GM19467 (cell line): Measurements from ENCODE around the gene ALDH5A1.

Experiments used
- ATAC-seq: cut with Tn5 transposase; IDR thresholded peaks from one replicate; pipeline ENCODE4 v1.9.1; 2021; ENCODE audit warnings: mild to moderate bottlenecking, moderate library complexity; ENCODE audit not compliant: unreplicated experiment

The ALDH5A1 gene

DNA sequence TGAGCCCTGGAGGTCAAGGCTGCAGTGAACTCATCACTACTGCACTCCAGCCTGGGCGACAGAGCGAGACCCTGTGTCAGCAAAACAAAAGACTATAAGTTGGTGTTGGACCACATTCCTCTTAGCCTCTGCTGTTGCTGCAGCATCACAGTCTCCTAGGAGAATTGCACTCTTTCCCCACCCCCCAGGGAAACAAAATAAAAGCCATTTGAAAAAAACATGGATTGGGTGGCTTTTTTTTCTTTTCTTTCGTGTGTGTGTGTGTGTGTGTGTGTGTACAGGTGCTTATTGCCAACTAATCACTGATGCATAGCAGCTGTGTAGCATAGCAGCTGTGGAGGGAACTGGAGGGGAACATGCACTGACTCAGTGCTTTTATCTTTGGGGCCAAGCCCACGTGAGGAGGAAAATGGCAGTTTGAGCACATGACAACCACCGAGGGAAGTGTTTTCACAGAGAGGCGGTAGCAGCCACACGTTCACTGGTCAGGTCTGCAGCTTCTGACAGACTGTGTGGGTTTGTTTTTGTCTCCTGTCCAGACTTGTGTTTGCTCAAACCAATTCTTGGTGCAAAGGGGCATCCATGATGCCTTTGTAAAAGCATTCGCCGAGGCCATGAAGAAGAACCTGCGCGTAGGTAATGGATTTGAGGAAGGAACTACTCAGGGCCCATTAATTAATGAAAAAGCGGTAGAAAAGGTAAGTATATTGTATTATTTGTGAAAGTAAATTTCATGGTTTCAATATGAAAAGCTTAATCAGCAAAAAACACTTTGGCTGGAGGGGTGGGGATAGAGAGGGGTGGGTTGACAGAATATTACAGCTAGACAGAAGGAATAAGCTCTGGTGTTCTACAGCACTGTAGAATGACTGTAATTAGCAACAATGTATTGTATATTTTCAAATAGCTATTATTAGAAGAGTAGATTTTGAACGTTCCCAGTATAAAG lies 27.7 kb downstream of the ALDH5A1 start:
- peak; percentile 32 for ATAC-seq

DNA sequence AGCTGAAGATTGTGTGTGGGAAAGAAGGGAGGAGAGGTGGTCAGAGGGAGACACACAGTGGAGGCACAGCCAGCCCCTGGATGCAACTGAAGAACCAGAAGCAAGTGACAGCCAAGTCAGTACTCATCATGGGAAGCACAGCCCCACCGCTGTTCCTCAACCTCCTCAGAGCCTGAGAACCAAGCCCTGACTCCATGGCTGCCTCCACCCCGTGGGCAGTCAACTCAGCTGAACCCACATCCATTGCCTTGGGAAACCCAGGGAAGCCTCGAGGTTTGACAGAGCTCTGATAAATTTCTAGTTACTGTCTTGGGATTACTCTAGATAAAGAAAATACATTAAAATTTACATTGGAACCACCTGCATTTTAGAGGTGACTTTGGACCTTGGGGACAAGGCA lies 29.6 kb downstream of the ALDH5A1 start:
- no peak for ATAC-seq

DNA sequence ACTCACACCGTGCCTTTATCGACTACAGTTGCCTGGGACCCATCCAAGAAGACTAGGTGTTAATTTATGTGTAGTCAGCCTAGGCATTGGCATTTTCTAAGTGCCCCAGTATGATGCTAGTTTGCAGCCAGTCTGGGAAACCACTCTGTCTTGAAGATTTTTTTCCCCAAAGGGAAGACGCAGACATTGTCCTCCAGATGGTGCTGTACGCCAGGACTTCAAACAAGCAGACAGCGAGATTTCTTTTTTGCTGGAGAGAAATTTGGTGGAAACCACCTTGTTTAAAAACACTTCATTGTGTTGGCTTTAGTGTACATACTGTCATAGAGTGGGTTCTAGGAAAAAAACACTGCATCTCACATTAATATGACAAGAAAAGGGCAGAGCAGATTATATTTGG lies 30.0 kb downstream of the ALDH5A1 start:
- ATAC-seq = no peak

DNA sequence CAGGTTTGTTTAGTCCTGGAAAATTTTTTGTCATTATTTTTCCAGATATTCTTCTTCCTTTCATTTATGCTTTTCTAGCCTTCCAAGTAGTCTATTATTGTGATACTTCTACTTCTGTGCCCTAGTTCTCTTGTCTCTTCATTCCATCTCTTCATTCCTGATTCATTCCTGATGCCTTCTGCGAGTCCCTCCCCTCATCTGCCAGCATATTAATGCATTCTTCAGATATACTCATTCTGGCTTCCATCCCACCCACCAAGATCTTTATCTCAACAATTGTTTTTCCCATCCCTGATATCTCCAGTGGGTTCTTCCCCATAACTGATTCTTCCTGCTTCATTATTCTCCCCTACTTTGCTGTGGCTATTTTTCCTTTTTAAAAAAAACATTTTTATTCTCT lies 35.2 kb downstream of the ALDH5A1 start:
- no peak for ATAC-seq

DNA sequence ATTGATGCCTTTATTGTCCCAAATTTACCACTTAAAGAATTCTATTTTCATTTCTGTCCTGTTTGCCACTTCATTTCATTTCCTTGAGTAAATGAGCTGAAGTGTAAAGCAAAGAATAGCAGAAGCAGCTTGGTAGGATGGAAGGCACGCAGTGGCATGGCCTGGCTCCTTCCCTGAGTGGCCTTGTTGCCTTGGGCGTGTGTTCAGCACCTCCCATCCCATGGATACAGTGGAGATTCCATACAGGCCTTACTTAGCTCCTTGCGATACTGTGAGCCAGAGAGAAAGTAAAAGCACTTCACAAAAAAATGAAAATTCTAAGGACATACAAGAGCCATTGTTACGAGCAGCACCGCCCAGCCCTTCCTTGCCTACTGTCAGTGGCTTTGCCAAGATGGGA lies 39.6 kb downstream of the ALDH5A1 start:
- ATAC-seq = no peak

DNA sequence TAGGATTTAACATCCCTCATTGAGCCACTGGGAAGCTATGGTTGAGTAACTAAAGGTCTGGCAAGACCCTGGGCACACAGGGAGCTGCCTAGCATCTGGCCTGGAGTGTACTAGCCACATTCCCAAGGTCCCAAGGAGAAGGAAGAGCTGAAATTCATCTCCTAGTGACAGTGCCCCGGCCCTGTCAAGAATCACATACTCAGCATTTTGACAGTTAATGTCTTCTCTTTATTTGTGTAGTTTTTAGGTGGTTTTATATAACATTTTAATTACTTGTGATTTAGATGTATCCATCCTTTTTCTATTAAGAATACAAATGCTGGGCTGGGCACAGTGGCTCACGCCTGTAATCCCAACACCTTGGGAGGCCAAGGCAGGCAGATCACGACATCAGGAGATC lies 40.4 kb downstream of the ALDH5A1 start:
- no peak for ATAC-seq

DNA sequence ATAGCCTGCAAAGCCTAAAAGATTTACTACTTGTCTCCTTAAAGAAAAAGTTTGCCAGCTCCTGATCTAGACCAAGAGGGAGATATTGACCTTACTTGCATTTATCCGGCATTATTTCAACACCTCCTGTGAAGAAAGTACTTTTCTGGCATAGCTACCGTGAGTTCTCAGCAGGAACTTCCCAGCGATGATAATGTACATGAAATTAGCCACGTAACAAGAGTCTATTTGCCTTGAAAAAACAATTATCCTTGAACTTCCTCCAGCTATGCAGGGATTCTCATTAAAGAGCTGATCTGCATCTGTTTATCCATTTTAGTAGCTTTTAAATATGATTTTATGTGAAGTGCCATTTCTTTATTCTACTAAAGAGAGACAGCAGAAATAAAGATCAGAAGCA lies 41.7 kb downstream of the ALDH5A1 start:
- ATAC-seq = no peak

DNA sequence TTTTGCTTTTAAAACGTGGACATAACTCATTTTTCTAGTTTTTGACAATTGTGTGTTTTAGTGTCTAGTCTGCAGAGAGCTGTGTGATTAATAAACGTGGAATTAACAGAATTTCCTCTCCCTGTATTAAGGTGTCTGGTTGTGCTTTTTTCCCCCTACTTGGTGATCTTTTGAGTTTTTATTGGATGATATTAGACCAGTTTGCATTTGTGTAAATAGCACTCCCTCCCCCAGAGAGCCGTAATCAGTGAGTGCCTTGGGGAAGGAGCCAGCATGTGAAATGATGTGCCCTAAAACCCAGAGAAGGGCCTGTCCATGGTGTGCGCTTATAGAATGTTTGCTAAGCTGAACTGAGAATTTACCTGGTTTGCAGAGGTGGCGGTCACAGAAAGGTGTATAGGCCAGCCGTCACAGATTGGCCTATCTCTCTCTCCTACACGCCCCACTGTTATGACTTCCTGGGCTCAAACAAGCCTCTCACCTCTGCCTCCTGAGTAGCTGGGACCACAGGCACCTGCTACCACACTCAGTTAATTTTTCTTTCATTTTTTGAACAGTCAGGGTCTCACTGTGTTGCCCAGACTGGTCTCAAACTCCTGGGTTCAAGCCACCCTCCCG lies 42.4 kb downstream of the ALDH5A1 start:
- ATAC-seq = no peak

DNA sequence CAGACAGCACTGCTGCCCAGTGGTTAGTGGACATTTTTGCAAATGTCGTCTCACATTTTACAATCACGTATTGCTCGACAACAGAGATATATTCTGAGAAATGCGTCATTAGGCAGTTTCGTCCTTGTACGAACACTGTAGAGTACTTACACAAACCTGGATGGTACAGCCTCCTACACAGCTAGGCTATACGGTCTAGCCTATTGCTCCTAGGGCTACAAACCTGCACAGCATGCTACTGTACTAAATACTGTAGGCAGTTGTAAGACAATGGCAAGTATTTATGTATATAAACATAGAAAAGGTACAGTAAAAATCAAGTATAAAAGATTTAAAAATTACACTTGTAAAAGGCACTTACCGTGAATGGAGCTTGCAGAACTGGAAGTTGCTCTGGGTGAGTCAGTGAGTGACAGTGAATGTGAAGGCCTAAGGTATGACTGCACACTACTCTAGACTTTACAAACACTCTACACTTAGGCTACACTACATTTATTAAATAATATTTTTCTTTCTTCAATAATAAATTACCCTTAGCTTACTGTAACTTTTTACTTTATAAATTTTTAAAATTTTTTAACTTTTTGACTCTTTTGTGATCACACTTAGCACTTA lies 43.1 kb downstream of the ALDH5A1 start:
- no peak for ATAC-seq

DNA sequence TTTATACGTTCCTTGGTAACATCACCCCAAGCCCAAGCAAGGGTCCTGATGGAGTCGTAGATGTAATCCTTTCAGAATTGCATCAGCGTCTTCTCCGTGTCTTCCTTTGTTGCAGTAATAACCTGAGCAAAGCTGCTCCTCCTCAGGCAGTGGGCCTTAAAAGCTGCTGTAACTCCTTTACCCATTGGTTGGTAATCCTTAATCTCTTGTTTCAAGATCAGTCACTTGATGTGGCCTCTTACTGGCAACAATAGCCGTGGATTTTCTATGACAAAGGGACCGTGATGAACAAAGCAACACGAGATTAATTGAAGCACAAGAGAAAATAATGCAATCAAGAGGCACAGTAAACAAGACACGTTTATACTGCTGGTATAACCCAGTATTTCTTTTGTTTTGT lies 44.6 kb downstream of the ALDH5A1 start:
- ATAC-seq = no peak

DNA sequence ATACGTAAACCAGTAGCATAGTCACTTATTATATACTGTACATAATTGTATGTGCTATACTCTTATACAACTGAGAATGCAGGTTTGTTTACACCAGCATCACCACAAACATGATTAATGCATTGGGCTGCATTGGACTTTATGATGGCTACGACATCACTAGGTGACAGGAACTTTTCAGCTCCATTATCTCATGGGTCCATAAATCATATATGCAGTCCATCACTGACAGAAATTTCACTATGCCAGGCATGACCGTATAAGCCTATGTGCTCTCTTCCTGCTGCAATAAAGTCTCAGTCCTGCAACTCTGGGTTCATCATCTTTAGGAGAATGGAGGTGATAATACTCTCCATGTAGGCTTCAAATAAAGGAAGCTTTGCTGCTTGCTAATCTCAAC lies 45.4 kb downstream of the ALDH5A1 start:
- ATAC-seq = no peak

DNA sequence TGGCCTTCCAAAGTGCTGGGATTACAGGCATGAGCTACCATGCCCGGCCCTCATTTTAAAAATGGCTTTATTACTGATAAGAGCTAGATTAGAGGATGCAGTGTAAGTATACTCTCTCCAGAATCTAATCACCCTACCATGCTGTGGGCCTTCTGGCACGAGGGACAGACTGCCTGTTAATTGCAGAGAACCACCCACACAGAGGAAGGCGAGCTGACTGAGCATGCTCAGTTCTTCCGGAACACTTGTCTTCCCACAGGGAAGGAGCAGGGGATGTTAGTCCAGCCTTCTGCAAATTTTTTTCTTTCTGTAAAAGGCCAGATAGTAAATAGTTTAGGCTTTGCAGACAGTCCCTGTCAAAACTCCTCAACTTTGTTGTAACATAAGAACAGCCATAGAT lies 48.9 kb downstream of the ALDH5A1 start:
- no peak for ATAC-seq

DNA sequence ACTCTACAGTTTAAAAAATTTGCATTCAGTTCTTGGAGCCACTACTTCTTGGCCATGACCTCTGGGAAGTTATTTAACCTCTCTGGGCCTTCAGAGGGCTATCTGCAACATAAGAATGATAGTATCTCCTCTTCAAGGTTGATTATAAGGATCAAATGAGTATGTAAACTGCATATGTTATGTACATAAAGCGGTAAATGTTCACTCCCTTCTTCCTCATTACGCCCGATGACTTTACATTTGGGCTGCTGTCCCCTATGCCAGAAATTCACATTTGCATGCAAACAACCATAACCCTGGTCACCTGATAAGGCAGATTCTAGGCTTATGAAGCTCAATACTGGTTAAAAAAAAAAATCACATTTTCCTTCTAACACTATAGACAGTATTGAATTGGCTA lies 50.4 kb downstream of the ALDH5A1 start:
- no peak for ATAC-seq

DNA sequence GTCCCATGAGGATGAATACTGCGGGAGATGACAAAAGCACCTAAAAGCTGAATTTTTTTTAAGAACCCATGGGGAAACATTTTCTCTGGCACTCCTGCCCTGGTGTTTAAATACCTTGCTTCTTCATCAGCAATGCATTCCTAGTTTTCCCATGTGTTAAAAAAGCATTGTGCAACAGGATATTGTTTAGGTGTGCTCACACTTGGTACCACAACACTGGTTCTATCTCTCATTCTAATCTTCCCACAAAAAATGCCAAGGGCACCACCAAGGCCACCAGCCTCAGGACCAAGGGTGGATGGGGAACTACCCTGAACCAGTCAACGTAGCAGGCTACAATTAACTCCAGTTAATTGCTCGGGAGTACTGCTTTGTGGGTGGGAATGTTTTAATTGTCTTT lies 50.9 kb downstream of the ALDH5A1 start:
- ATAC-seq = no peak

DNA sequence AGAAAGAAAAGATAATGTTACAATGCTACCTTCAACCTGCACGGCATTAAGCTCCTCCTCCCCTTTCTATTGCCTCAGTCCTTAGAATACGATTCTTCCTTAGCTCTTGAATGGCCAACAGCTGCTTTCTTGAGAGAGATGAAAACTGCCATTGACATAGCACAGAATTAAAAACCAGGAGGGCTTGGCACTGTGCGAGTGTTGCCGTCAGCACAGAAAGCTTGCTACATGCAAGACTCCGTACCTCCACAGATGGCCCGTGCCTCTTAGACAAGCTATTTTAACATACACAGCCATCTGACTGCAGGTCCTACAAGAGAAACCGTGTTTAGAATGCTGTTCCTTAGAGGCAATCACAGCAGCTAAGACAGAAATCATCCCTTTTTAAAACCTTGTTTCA lies 51.7 kb downstream of the ALDH5A1 start:
- no peak for ATAC-seq

DNA sequence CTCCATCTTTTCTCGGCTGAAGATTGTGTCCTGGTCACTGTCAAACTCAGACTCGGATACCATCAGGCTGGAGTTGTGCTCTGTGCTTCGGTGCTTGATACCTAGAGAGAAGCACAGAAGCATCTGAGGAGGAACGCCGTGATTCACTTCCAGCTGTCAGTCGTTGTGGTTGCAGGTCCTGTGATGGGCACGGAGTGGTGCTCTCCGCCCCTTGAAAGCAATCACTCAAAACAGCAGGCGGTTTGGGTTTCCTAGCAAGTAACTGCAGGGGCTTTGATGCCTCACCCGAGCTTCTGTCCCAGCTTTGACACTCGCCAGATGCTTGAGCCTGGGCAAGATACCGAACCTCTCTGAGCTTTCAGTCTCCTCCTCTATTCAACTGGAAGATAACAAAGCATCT lies 52.5 kb downstream of the ALDH5A1 start:
- ATAC-seq = no peak

DNA sequence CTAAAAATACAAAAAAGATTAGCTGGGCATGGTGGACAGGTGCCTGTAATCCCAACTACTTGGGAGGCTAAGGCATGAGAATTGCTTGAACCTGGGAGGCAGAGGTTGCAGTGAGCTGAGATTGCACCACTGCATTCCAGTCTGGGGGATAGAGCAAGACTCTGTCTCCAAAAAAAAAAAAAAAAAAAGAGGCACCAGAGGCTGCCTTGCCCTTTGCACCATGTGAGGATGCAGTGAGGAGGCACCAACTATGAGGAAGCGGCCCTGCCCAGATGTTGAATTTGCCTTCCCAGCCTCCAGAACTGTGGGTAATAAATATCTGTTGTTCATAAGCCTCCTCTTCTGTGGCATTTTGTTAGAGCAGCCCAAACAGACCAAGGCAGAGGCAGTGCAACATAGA lies 54.4 kb downstream of the ALDH5A1 start:
- no peak for ATAC-seq

DNA sequence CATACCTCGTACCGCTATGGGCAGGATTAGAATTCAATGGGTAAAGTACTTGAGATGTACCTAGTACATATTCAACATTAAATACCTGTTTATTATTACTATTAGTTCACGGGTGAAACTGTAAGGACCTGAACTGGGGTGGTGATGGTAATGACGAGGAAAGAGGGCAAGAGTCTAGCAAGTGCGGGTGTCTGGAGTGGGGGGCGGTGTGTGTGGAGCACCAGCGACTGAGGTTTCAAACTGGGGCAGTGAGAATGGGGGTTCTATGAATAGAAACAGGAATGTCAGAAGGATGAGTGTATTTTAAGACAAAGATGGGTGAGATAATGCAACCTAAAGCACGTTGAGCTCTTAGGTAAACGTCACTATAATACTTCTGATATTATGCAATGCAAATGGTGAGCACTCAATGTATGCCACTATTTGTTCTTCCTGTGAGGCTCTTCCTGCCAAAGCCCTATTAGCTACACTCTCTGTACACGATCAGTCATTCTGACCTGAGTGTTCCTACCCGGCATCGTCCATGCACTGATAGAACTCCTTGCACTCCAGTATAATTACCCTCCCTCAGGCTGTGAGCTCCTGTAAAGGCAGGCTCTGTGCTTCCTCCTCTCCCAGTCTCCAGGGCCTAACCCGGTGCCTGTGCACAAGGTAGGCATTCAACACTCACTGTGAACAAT lies 55.0 kb downstream of the ALDH5A1 start:
- no peak for ATAC-seq

DNA sequence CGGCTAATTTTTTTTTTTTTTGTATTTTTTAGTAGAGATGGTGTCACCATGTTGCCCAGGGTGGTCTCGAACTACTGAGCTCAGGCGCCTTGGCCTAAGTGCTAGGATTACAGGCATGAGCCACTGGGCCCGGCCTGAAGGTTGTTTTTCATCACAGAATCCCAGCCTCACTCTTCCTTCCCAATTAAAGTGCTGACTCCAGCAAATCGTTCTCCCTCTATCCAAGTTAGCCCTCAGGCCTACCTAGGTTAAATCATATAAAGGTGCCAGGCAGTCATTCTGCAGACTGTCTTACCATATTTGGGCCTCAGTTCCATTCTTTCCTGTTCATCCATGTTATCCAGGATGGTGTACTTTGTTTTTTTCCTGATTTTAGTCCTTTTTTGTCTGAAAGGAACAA lies 56.4 kb downstream of the ALDH5A1 start:
- no peak for ATAC-seq

DNA sequence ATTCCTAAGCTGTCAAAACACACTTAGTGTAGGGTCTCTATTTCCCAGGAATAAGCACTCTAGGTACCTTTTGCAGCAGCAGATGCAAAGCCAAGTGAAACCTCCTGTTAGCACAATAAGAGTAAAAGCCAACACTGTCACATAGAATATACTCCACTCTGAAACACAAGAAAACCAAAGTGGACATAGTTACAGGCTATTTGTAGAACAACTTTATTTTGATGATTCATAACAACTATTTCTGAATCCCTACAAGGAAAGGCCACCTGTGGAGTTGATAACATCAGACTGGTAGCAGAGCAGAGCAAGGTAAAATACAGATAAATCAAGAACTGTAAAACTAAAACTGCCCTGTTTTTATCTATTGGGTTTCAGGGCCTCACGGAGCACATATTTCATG lies 59.7 kb downstream of the ALDH5A1 start:
- no peak for ATAC-seq

DNA sequence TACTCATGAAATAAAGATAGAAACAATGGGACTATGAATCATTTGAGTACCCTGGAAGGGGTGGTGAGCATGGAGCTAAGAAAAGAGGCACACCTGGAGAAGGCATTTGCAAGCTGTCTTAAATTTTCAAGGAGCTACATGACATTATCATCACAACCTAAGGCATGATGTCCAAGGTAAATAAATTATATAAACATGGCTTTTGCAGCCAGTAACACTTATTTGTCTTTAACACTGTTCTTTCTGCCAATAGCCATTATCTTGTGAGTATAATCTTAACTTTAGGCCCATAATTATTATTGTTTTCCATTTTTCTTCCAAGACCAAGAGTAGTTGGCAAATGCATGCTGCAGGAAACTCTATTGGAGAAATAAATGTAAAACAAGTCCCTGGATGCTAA lies 63.7 kb downstream of the ALDH5A1 start:
- ATAC-seq = no peak

DNA sequence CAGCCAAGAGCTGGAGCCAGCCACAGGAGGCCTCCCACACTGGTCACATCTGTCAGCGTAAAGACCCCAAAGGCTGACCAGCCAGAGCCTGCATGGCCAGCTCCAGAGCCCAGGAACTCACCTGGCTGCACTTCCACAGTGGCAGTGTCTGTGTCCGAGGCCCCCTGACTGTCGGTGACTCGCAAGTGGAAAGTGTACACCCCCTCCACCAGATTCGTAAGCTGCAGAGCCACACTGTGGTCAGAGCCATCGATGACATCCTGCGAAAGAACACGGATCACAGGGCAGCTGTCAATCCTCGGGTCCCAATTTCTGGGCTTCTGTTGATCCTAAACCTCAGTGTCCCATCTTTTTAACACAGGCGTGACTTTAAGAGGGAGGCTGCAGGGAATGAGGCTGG lies 69.3 kb downstream of the ALDH5A1 start:
- no peak for ATAC-seq
